Small intestine (tissue), 7 donors: ENCODE measurements around the gene METAP2. TPM values are rescaled to one million over a fixed set of nuclear protein-coding genes. Genes with fewer than 3 reads are reported as not detected.
A peak's percentile ranks its signal among the peaks of the same experiment; 100 is the strongest.

ENCODE experiments used
- DNase-seq, 2 donors: peaks; one replicate each; pipeline versions ENCODE4 v3.0.0 to v3.0.0-alpha.2; 2013
- FAIRE-seq: peaks from 2 replicates; lab custom pipeline; 2012; peaks lifted over from hg19 to GRCh38; lab: Jason Lieb, UNC
- H3K27ac ChIP-seq, 3 donors: one replicate each; pipeline ENCODE4 v1.5.1; 2013; ENCODE audit warnings: low read length in 2 of 3, mild to moderate bottlenecking in 2 of 3, control low read depth in 1 of 3, inconsistent platforms in 1 of 3, low read depth in 1 of 3, moderate library complexity in 1 of 3
- H3K27me3 ChIP-seq, 3 donors: one replicate each; pipeline ENCODE4 v1.6.1; 2013; ENCODE audit warnings: low read length in 3 of 3, inconsistent platforms in 1 of 3; ENCODE audit not compliant: control insufficient read depth in 3 of 3, insufficient read depth in 3 of 3
- H3K36me3 ChIP-seq, 3 donors: one replicate each; pipeline ENCODE4 v1.6.1; 2013; ENCODE audit warnings: low read length in 3 of 3, inconsistent platforms in 1 of 3, low read depth in 1 of 3, mild to moderate bottlenecking in 1 of 3, moderate library complexity in 1 of 3; ENCODE audit not compliant: control insufficient read depth in 3 of 3, insufficient read depth in 2 of 3
- H3K4me1 ChIP-seq, 3 donors: one replicate each; pipeline ENCODE4 v1.6.1; 2013; ENCODE audit warnings: low read length in 2 of 3, inconsistent platforms in 1 of 3, low read depth in 1 of 3, mild to moderate bottlenecking in 1 of 3, moderate library complexity in 1 of 3; ENCODE audit not compliant: control insufficient read depth in 3 of 3, insufficient read depth in 2 of 3
- H3K4me3 ChIP-seq, 3 donors: one replicate each; pipeline ENCODE4 v1.5.1; 2013; ENCODE audit warnings: low read length in 3 of 3, control low read depth in 1 of 3, inconsistent platforms in 1 of 3, low read depth in 1 of 3, mild to moderate bottlenecking in 1 of 3, moderate library complexity in 1 of 3
- H3K9me3 ChIP-seq, 2 donors: one replicate each; pipeline ENCODE4 v1.6.1; 2013; ENCODE audit warnings: low read depth in 1 of 2, low read length in 1 of 2; ENCODE audit not compliant: control insufficient read depth in 2 of 2, insufficient read depth in 1 of 2
- WGBS, 3 donors: extraction: QIAGEN DNeasy Blood & Tissue Kit; methylation state at CpG; one replicate each; pipeline ENCODE4 v1.1.7; 2013; 5-methylcytosine and 5-hydroxymethylcytosine counted together
- polyA plus RNA-seq, 4 donors: library from polyadenylated mRNA; stranded (reverse) in 3 of 4; unstranded in 1 of 4; fragments of 200-250 nt in 3 of 4; fragments of 120-200 nt in 1 of 4; gene quantifications; one replicate each; pipeline versions ENCODE4 v1.2.1 to v1.2.3, GENCODE V29; 2013
- donor health status: healthy with polysubstance abuse.
- donor health status: control.
- donor health status: control.
- donor health status: Bipolar disorder and iron deficiency.
- donor health status: healthy.

The METAP2 gene
- polyA plus RNA-seq, 4 donors = 45.0 to 88.0 (median 55.7) TPM

DNA sequence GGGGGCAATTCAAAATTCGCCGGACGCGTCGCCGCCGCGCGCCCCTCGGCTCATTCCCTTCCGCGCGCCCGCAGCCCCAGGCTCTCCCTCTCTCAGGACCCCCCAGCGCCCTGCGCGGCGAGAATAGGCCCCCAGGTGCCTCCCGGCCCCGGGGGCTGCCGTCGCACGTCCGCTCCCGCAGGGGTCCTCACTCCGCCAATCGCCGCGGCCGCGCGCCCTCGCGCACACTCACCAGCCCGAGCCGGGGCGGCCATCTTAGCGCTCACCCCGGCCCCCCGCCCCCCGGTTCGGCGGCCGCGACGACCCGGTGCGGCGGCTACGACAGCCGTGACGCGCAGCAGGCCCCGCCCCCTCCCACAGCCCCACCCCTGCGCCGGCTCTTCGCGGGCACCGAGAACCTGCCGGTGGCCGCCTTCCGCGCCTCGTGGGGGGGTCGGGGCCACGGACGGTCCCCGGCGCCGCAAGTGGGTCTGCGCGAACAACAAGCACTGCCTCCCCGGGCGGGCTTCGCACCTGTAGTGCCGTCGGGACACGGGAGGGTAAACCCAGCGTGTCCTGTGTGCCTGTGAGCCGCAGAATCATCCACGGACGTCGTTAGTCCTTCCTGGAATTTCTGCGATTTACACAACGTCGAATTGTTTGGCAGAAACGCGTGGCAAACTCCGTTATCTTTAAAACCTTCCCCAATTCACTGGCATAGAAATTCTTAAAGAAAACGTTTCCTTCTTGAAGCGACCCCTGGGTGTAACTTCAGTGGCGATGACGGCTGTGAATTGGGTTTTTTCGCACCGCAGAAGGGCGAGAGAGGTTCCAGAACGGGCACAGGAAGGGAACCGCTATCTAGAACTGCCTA lies 74.8 kb downstream of the METAP2 start:
- DNase-seq = peak; percentile 19 to 75
- H3K27me3 ChIP-seq = peaks cover 0 to 39% (median 14%) of the 10 kb centered on the region in 3 donors

GRCh38 chr12:95549392-95550084 lies 75.6 kb downstream of the METAP2 start:
- H3K27ac ChIP-seq = no peak overlapping the region
- DNase-seq = no peak
- H3K9me3 ChIP-seq = peaks cover 0 to 4% of the 10 kb centered on the region in 2 donors
- FAIRE-seq = no peak
- WGBS, 3 donors = 70 to 85% (median 81%) methylated on average over 12 of the region's 12 CpGs
- no peaks in the 10 kb centered on the region for H3K36me3 ChIP-seq
- peaks cover 0 to 37% (median 14%) of the 10 kb centered on the region in 3 donors for H3K27me3 ChIP-seq
- H3K4me1 ChIP-seq = peaks cover 0 to 8% (median 4%) of the 10 kb centered on the region in 3 donors
- H3K4me3 ChIP-seq = peak overlapping the region in 1 of 3 donors; percentile 8

More for the DNA sequence above, 74.8 kb downstream of the METAP2 start:
- WGBS, 3 donors = 7 to 10% (median 10%) methylated on average over 64 to 98 of the region's 98 CpGs
- Histone ChIP-seq H3K27ac (no peak overlapping the region), H3K36me3 (no peaks in the 10 kb centered on the region), H3K4me3 (peak overlapping the region; percentile 50 to 73 (median 53)), H3K4me1 (peaks cover 0 to 6% (median 4%) of the 10 kb centered on the region in 3 donors), H3K9me3 (peaks cover 0 to 4% of the 10 kb centered on the region in 2 donors)
- no peak for FAIRE-seq

GRCh38 chr12:95551305-95551704 lies 77.4 kb downstream of the METAP2 start, which contains the start of gene USP44:
USP44 (minus strand) TSS chr12:95551476; CDS start chr12:95534256, 17,220 bp downstream.
- WGBS, 3 donors = 55 to 74% (median 72%) methylated on average over 9 of the region's 9 CpGs
- Histone ChIP-seq H3K4me1 (peaks cover 0 to 13% (median 4%) of the 10 kb centered on the region in 3 donors), H3K36me3 (no peaks in the 10 kb centered on the region), H3K9me3 (peaks cover 0 to 4% of the 10 kb centered on the region in 2 donors), H3K27ac (no peak within 1 kb of the TSS), H3K4me3 (no peak within 1 kb of the TSS), H3K27me3 (peaks cover 0 to 29% (median 14%) of the 10 kb centered on the region in 3 donors)
- no peak for FAIRE-seq
- DNase-seq = no peak

GRCh38 chr12:95551913-95552516 lies 78.1 kb downstream of the METAP2 start:
- Histone ChIP-seq H3K27me3 (peaks cover 0 to 25% (median 14%) of the 10 kb centered on the region in 3 donors), H3K27ac (no peak overlapping the region), H3K4me3 (no peak overlapping the region), H3K9me3 (peaks cover 0 to 4% of the 10 kb centered on the region in 2 donors), H3K36me3 (no peaks in the 10 kb centered on the region), H3K4me1 (peaks cover 0 to 13% (median 4%) of the 10 kb centered on the region in 3 donors)
- DNase-seq (no peak), FAIRE-seq (no peak)
- WGBS, 3 donors = 63 to 68% (median 63%) methylated on average over 7 of the region's 7 CpGs

DNA sequence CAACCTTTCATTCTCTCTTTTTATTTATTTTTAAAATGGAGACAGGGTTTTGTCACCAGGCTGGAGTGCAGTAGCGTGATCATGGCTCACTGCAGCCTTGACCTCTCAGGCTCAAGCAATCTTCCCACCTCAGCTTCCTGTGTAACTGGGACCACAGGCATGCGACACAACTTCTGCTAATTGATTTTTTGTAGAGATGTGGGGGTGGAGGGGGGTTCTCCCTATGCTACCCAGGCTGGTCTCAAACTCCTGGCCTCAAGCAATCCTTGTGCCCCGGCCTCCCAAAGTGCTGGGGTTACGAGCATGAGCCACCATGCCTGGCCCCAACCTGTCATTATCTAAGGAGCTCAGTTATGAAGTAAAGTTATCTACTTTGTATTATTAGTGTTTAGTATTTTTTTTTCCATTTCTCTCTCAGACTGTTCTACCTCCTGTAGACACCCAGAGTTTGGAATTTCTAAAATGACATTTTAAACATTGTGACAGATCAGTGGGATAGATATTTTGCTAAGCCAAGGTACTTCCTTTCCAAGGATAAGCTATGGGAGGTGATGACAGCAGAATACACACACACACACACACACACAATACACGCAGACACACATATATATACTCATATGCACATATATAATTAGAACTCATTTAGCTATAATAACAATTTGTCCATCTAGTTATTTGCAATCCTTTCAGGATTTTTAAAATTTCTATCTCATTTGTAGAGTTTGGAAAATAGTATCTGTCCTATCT lies 79.4 kb downstream of the METAP2 start:
- Histone ChIP-seq H3K4me3 (no peak overlapping the region), H3K27me3 (peaks cover 0 to 14% (median 7%) of the 10 kb centered on the region in 3 donors), H3K4me1 (peaks cover 0 to 8% (median 0%) of the 10 kb centered on the region in 3 donors), H3K27ac (no peak overlapping the region), H3K36me3 (no peaks in the 10 kb centered on the region), H3K9me3 (peaks cover 0 to 4% of the 10 kb centered on the region in 2 donors)
- no peak for DNase-seq
- FAIRE-seq = no peak
- 75 to 85% (median 82%) methylated on average over 5 of the region's 5 CpGs for WGBS, 3 donors

- H3K4me3 ChIP-seq = no peak overlapping the region
- peaks cover 0 to 4% (median 3%) of the 10 kb centered on the region in 3 donors for H3K27me3 ChIP-seq
- WGBS, 3 donors = 24 to 43% (median 25%) methylated on average over 4 of the region's 4 CpGs
- H3K27ac ChIP-seq = no peak overlapping the region
- no peaks in the 10 kb centered on the region for H3K36me3 ChIP-seq
- FAIRE-seq (no peak), DNase-seq (peak in 1 of 2 donors; percentile 24)
- peaks cover 0 to 8% (median 0%) of the 10 kb centered on the region in 3 donors for H3K4me1 ChIP-seq
- H3K9me3 ChIP-seq = no peaks in the 10 kb centered on the region
These were observed 80.7 kb downstream of the METAP2 start for GRCh38 chr12:95554532-95555071.

DNA sequence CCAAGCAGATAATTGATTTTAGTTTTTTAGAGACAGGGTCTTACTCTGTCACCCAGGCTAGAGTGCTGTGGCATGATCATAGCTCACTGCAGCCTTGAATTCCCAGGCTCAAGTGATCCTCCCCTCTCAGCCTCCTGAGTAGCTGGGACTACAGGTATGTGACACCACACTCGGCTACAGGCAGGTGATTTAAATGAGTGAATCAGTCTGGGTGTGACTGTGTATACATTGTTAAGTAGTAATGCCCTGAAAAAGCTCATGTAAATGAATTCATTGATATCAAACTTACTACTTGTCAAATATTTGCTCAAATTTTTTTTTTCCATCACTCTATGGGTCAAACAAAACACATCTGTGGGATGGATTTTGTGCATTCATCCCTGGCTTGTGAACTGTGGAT lies 83.7 kb downstream of the METAP2 start:
- Histone ChIP-seq H3K4me1 (peaks cover 0 to 8% (median 0%) of the 10 kb centered on the region in 3 donors), H3K4me3 (no peak overlapping the region), H3K36me3 (no peaks in the 10 kb centered on the region), H3K27me3 (no peaks in the 10 kb centered on the region), H3K27ac (no peak overlapping the region), H3K9me3 (no peaks in the 10 kb centered on the region)
- no peak for FAIRE-seq
- DNase-seq = peak in 1 of 2 donors; percentile 32
- WGBS, 3 donors = 8 to 54% (median 36%) methylated on average over 1 of the region's 1 CpG
